GM12878 (cell line): ENCODE results near the gene ZYG11A.

Experiments
- ATF7 ChIP-seq: fragments of 450-650 bp; IDR thresholded peaks from 2 replicates; pipeline ENCODE4 v1.6.1; 2016; ENCODE audit warnings: low read depth, mild to moderate bottlenecking
- POLR2AphosphoS5 ChIP-seq: IDR thresholded peaks from 2 replicates; pipeline ENCODE4 v1.6.1; 2011; ENCODE audit warnings: mild to moderate bottlenecking, low read length, inconsistent platforms
- TF ChIP-seq, protein P1 (sequence below), 3 experiments: IDR thresholded peaks in 2 of 3; conservative IDR thresholded peaks in 1 of 3; 2 replicates each; pipeline ENCODE4 v1.5.1; 2011; ENCODE audit warnings: low read depth in 3 of 3, low read length in 3 of 3, mild to moderate bottlenecking in 3 of 3, control low read depth in 2 of 3, moderate library complexity in 2 of 3, inconsistent platforms in 1 of 3, mixed read lengths in 1 of 3; ENCODE audit not compliant: control insufficient read depth in 2 of 3, insufficient read depth in 1 of 3; ENCODE audit errors: extremely low read depth in 1 of 3

GRCh38 chr1:52920791-52921291, 78.3 kb downstream of the ZYG11A start:
- no peak for TF ChIP-seq ATF7
- no peak for TF ChIP-seq POLR2AphosphoS5
- TF ChIP-seq, protein P1, sequence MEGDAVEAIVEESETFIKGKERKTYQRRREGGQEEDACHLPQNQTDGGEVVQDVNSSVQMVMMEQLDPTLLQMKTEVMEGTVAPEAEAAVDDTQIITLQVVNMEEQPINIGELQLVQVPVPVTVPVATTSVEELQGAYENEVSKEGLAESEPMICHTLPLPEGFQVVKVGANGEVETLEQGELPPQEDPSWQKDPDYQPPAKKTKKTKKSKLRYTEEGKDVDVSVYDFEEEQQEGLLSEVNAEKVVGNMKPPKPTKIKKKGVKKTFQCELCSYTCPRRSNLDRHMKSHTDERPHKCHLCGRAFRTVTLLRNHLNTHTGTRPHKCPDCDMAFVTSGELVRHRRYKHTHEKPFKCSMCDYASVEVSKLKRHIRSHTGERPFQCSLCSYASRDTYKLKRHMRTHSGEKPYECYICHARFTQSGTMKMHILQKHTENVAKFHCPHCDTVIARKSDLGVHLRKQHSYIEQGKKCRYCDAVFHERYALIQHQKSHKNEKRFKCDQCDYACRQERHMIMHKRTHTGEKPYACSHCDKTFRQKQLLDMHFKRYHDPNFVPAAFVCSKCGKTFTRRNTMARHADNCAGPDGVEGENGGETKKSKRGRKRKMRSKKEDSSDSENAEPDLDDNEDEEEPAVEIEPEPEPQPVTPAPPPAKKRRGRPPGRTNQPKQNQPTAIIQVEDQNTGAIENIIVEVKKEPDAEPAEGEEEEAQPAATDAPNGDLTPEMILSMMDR (IDR thresholded peaks at IDR 0.05 in 2 of 3, conservative IDR thresholded peaks at IDR 0.05 in 1 of 3; ENCODE audit: control insufficient read depth in 2 of 3, extremely low read depth in 1 of 3, insufficient read depth in 1 of 3, low read depth in 3 of 3, low read length in 3 of 3), result no peak
